HG03045 (cell line): Measurements from ENCODE around the gene ARHGAP20.
"Not testable (repeated sequence)": the region's sequence is repeated elsewhere in the genome, so short reads cannot be mapped to it uniquely, and the experiment has no call there.

ENCODE experiments used
- ATAC-seq: cut with Tn5 transposase; IDR thresholded peaks from one replicate; pipeline ENCODE4 v1.9.1; 2021; ENCODE audit warnings: mild to moderate bottlenecking, moderate library complexity; ENCODE audit not compliant: unreplicated experiment

The ARHGAP20 gene

DNA sequence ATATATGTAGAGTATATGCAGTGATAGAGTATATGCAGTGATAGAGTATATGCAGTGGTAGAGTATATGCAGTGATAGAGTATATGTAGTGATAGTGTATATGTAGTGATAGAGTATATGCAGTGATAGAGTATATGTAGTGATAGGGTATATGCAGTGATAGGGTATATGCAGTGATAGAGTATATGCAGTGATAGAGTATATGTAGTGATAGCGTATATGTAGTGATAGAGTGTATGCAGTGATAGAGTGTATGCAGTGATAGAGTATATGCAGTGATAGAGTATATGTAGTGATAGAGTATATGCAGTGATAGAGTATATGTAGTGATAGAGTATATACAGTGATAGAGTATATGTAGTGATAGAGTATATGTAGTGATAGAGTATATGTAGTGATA, 92.9 kb downstream of the ARHGAP20 start:
- ATAC-seq = not testable (repeated sequence)

DNA sequence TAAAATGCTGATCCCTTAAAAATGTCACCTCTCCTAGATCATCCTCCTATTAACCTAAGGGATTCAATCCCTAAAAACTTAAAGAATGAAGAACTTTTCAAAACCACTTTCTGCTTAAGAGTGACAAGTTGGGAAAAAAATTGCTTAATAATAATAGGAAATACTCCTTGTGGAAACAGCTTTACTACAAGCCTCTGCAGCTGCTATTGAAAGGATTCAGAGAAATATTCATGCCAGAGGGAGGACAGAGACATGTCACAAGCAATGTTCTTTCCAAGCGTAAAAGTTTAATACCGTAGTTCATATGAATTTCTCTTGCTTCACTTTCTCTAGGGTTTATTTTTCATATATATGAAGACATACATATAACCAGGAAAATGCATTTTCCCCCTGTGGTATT, 98.2 kb downstream of the ARHGAP20 start:
- ATAC-seq = no peak

DNA sequence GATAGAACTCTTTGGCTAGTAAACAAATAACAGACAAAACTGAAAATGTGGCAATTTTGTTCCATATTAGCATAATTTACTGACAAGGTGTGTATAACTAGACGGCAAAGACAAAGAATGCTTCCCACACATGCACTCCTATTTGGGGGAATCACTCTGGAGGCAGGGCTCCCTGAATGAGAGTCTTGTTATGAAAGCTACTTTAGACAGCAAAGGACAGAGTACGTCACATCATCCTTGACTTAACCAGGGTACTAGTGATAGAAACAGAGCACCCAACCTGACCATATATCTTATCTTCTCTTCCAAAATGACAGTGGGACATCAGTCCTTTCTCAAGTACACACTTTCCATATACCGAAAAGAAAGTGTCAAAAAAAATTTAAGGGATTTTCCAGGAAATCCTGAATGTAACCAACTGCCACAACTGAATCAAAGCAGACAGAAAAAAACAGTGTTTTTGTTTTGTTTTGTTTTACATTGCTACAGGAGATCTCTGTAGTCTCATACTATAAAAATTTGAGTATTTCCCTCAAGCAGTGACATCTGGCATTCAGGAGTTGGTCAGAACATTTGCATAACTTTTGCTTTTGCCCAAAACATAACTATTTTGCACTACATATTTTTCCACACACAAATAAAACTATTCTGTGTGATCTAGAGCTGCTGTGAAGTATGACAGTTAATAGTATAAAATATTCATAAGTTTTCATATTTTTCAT, 98.9 kb downstream of the ARHGAP20 start:
- no peak for ATAC-seq

DNA sequence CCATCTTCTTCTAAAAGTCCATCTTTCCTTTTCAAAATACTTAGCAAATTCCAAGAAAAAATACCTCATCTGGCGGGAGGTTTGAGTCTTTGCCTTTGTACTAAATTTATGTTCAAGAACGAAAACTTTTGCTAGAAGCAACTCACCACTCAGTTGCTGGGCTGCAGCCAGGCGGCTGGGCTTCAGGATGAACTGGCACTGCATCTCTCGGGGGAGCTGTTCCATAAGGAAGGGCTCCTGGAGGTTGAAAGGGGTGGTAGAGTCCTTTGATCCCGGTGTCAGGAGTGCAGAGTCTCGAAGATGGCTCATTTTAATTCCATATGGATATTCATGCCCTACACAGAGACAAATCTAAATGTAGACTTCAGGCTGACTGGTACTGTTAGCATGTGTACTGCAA, 105.8 kb downstream of the ARHGAP20 start:
- no peak for ATAC-seq

DNA sequence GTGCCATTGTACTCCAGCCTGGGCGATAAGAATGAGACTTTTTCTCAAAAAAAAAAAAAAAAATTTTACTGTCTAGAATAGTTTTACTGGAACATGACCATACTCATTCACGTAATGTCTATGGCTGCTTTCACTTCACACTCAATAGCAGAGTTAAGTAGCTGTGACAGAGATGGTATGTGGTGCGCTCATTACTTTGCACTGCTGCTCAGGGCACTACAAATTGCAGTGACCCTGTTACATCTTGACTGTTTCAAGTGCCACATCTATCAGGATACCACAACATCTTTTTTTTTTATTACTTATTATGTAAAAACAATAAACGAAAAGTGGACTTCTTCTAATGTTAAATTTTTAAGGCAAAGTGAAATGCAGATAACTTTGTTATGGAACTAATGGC, 110.3 kb downstream of the ARHGAP20 start:
- ATAC-seq = no peak

DNA sequence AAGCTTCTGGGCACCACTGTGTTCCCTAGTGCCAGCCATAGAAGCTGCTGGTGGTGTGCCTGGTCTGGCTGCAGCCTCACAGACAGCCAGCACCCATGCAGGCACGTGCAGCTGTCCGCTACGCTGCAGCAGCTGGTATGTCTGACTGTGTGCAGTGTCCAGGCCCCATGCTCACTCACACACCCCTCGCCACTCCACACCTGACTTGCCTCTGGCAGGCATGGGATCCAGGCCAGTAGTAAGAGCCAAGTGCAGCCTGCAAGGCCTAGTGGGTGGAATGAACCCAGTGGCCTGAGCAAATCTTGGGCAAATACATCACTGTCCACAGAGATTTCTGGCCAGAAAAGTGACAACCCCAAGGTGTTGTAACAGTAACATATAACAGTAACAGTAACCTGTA, 111.9 kb downstream of the ARHGAP20 start:
- ATAC-seq = no peak

DNA sequence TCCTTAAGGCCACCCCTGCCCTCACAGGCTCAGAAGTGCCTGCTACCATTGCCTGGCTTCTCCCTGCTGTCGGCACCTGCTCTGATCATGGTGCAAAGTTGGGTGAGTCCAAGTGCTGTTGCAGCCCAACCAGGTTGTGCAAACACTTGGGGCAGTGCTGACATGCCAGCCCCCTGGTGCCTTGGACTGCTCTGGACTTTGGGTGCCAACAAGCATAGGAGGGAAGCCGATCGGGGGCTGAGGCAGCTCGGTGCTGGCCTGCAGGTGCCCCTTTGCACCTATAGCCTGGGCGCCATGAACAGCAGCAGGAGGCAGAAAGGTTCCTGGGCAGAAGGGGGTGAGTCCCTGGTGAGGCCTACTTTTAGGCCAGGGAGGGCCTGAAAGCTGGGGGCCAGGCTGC, 113.0 kb downstream of the ARHGAP20 start:
- ATAC-seq = no peak

DNA sequence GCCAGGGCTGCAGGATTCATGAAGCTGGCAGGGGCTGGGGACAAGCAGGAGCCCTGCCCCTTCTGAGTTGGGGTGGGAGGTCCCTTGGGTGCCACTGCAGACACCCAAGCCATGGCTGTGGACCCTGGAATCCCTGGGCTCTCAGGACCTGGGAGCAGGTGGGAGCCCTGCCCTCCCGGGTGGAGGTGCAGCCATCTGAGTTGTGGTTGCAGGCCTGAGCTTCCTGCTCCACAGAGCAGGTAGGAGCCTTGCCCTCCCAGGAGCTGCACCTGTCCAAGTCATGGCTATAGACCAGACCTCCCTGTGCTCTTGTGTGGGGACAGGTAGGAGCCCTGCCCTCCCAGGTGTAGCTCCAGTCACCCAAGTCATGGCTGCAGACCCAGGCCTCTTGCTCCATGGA, 113.5 kb downstream of the ARHGAP20 start:
- ATAC-seq = no peak

DNA sequence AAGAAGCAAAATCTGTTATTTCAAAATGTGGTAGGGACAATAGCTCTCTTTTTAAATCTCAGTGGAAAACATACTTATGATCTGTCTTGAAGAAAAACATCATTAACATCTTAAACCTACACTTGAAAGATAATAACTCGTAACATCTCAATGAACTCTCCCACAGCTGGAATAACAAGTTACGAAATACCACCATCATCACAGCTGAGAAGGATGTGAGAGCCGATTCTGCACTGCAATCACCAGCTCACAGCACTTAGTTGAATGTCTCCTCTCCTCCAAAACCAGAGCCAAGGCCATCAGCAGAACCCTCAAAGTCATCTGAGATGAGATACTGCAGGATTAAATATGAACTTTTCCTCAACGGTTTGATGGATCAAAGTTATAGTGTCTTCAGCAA, 124.3 kb downstream of the ARHGAP20 start:
- ATAC-seq = no peak

DNA sequence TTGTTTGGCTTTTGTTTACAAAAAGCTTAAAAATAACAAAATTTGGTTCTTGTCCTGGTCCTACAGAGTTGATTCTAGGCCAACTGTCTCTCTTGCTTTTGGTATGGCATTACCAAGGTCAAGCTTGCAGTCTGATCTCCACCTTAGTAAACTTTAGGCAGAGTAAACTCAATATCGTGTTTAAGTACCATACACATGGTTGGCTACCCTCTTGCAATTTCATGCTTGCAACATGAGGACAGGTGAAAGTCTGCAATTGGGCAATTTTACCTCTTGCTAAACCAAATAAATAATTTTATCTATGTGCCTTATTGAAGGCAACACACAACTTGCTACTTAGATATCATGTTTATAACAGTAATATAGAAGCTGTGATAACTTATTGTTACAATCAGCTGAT, 125.1 kb downstream of the ARHGAP20 start:
- no peak for ATAC-seq

DNA sequence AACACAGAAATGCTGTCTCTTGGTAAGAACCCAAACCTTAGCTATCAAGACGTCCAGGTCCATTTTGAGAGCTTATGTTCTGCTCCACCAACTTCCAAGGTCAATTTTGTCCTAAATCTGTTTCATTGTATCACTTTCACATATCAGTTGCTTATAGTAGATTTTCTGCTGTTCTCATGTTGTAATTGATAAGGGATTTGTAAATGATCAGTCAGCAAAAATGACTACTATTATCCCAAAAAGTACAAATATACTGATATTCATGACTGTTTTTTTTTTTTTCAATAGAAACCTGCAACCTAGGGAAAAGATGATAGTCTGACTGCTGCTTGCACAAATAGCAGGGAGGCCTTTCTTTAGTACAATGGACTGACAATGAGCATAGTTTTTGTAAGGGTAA, 128.1 kb downstream of the ARHGAP20 start:
- no peak for ATAC-seq

DNA sequence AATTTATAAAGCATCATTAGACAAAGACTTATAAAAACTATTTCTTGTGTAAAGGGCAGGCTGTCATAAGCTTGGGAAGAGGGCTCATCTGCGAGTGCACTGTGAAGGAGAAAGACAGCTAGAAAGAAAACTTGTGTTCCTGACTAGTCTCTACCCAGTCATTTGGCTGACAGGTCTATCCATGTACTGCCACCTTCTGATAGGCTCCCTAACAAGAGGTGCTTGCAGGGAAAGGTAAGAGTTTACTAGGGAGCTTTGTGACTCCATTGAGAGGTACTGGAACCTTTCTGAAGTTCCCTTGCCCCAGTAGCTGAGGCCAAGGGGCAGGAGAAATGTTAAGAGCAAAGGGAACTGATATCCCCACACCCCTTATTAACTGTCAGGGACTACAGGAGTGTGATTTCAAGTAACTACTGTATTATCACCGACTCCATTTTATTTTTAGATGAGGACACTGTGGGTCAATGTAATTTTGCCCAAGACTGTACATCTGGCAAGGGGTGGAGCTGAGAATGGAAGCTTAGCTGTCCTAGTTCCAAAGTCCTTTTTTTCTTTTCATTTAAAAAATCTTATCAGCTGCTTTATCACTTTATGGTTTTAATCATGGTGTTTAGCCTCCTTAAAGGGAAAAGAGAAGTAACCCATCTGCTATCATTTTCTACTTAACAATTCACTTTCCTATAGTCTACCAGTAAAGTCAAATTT, 129.4 kb downstream of the ARHGAP20 start:
- ATAC-seq = no peak

DNA sequence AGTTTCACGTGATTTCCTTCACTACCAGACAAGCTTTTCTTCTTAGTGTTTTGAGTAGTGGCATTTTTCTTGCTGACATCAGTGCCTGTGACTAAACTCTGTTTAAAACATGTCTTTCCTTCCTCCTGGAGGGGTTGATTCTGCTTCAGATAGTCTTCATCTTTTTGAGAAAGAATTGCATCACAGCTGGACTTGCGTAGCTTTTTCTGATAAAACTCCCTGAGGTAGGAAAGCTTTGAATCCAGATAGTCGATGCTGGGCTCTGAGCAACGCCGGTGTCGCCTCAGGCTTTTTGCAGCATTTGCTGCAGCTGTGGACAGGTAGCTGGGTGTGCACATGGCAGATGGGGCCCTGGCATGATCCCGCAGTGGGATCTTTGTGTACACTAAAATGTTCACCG, 131.7 kb downstream of the ARHGAP20 start:
- ATAC-seq = no peak

DNA sequence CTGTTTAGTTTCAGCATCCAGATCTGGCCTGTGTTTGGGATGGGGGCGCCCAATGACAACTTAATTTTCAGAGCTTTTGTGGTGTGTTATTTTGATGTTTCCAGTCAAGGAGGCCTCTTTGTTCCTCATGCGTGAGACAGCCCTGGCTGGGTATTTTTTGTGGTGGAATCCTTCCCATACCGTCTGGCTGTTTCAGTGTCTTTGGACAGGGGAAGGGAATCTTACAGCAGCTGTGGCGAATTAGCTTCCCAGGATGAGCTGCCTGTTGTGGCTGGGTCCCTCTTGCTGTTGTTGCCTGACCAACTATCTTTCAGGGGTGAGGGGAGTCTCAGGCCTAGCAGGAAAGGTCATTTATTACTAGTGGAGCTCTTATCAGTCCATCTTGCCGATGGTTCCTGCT, 138.8 kb downstream of the ARHGAP20 start:
- no peak for ATAC-seq

DNA sequence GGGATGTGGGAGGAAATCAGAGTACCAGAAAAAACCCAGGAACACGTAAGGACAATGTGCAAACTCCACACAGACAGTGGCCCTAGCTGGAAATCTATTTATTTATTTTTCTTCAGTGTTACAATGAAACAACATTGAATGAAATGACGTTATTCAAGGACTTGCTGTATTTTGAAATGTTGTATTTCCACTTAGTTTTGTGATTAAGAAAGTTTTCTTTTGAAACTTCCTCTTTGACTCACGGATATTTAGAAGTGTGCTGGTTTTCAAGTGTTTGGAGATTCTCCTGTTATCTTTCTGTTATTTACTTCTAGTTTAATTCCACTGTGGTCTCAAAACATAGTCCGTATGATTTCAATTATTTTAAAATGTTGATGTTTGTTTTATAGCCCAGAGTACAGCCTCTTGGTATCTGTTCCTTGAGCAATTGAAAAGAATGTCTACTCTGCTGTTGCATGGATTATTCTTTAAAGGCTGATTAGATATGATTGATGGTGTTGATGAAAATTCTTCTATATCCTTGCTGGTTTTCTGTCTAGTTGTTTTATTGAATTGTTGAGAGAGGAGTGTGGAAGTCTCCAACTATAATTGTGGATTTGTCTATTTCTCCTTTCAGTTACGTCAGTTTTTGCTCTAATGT, 141.0 kb downstream of the ARHGAP20 start:
- ATAC-seq = no peak

DNA sequence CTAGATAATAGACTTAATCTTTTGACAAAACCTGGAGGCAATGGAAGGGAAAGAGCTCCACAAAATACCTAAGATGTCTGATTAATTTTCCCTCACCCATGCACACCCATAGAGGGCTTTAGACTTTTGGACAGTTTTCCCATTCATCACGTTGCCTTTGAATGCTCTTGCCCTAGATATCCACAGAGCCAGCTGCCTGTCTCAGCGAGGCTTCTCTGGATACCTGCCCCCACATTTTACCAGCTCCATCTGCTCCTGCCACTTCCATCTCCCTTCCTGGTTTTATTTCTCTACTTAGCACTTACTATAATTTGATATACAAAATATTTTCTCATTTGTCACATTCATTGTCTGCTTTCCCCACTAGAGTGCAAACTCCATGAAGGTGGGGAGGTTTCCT, 145.7 kb downstream of the ARHGAP20 start:
- no peak for ATAC-seq

DNA sequence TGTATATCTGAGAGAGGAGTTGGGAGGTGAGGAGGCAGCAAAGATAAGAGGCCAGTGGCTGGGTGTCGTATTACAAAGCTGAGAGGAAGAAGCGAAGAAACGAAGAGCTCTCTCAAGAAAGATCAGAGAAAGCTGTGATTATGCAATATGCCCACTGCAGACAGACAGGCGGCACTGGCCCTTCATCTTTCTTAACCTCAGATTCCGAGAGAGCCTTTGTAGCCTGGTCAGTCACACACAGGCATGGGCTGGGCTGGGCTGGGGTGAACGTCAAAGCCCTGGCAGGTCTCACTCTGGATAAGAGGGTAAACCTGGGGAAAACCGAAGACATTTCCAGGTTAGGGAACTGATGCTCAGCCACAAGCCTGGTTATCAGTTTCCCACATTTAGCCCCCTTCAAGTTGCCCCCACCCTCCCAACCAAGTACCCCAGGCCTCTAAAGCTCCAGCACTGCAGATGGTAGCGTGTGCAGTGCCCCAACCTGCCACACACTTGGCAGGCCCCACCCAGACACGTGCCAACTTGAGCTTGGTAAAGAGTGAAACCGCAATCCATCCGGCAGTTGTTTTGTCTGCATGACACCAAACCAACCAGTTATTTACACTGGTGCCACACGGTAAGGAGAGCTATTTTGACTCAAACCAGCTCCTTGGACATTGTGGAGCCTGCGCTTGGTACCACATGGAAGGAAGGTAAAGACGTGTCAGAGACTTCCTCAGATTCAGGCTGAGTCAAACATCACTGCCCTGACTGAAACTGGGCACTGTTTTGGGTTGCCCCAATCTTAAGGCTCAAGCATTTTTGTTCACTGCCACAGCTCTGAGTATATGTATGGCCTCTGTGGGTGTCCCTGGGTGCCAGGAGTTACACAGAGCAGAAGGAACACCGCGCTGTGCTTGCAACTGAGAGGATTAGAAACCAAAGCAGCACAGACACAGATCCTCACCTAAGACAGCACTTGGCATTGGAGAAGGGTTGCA, 146.6 kb downstream of the ARHGAP20 start:
- ATAC-seq = no peak

DNA sequence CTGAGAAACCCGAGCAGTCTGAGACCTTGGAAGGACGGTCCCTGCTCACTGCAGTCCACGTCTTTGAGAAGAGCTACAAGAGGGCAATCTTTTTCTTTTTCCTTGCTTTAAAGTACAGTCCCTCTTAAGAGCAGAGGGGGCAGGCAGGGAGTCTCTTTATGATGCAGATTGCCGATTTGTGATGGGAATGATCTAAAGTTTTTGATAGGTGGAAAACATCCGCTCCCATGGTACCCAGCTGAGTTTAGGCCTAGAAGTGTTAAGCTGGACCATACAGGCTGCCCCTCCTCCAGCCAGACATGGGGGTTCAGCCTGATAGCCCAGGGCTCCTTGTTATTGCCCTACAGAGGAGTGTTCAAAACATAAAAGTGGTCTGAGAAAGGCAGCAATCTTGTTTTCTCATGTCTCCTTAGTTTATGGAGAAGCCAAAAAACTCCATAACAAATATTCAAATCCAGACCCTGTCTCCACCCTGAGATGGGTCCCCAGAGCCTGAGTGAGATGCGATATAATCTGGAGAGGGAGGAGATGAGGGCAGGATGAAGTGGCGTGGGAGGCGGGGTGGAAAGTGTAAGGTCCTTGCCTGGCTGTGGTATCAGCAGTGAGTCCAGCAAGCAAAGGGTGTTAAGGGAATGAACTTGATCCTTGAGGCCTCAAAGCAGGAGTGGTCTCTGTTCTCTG, 147.4 kb downstream of the ARHGAP20 start:
- ATAC-seq = no peak

DNA sequence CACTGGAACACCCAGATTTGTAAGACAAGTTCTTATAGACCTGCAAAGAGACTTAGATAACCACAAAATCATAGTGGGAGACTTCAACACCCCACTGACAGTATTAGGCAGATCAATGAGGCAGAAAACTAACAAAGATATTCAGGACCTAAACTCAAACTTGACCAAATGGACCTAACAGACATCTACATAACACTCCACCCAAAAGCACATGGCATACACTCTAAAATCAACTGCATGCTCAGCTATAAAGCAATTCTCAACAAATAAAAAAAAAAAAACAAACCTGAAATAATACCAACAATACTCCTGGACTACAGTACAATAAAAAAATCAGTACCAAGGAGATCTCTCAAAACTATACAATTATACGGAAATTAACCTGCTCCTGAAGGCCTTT, 167.5 kb downstream of the ARHGAP20 start:
- ATAC-seq = no peak

DNA sequence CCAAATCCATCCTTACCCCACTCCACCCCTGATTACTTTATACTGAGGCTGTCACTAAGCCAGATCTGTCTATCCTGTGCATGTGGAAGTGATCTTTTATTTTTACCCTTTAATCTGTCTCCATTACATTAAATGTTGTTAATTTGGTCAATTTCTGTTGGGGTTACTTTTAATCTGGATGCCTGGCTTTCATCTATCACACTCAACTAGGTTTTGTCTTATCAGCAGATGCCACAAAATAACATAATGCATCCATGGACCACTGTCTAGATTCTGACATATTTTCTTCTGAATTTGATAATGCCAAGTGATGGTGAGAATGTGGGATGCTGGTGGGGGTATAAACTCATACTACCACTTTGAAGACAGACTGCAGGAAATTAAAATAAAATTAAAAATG, 174.1 kb downstream of the ARHGAP20 start:
- ATAC-seq = no peak
